GM10266 (cell line): ENCODE measurements around the gene GAGE10.
"Not testable (repeated sequence)": the region's sequence is repeated elsewhere in the genome, so short reads cannot be mapped to it uniquely, and the experiment has no call there.

Source experiments
- DNase-seq: peaks from one replicate; pipeline ENCODE4 v3.0.0; 2012; ENCODE audit errors: extremely low spot score
- CTCF ChIP-seq: IDR thresholded peaks from 2 replicates; pipeline ENCODE4 v1.5.1; 2012; ENCODE audit warnings: mild to moderate bottlenecking, low read depth; ENCODE audit not compliant: control insufficient read depth, insufficient read depth; ENCODE audit errors: missing control alignments

The GAGE10 gene

GRCh38 chrX:49308604-49309269, 5.3 kb downstream of the GAGE10 start:
- DNase-seq: no peak
- TF ChIP-seq CTCF: no peak

- no peak for TF ChIP-seq CTCF
- no peak for DNase-seq
These were observed 6.0 kb downstream of the GAGE10 start for GRCh38 chrX:49309401-49309981.

- no peak for DNase-seq
- TF ChIP-seq CTCF: no peak
These were observed 6.9 kb downstream of the GAGE10 start for GRCh38 chrX:49310371-49310770.

- TF ChIP-seq CTCF: no peak
- no peak for DNase-seq
These were observed 8.7 kb downstream of the GAGE10 start for GRCh38 chrX:49312176-49312575.

- DNase-seq: no peak
- TF ChIP-seq CTCF: no peak
These were observed 12.6 kb downstream of the GAGE10 start for GRCh38 chrX:49316085-49316484.

- not testable (repeated sequence) for DNase-seq
These were observed 18.3 kb downstream of the GAGE10 start, which contains the start of gene GAGE12J for GRCh38 chrX:49321737-49322136. Gene GAGE12J (plus strand): TSS chrX:49322037. CDS start chrX:49323194, 1,157 bp downstream.

GRCh38 chrX:49322266-49322665, 18.8 kb downstream of the GAGE10 start:
- not testable (repeated sequence) for DNase-seq

- not testable (repeated sequence) for DNase-seq
These were observed 20.3 kb downstream of the GAGE10 start for GRCh38 chrX:49323735-49324134.

GRCh38 chrX:49330421-49330820, 27.0 kb downstream of the GAGE10 start:
- not testable (repeated sequence) for DNase-seq

- DNase-seq: not testable (repeated sequence)
These were observed 27.8 kb downstream of the GAGE10 start, which contains the start of gene GAGE13 for GRCh38 chrX:49331282-49331681. Gene GAGE13 (plus strand): TSS chrX:49331582. CDS start chrX:49332738, 1,156 bp downstream.

GRCh38 chrX:49331841-49332240, 28.4 kb downstream of the GAGE10 start:
- DNase-seq: not testable (repeated sequence)

- DNase-seq: not testable (repeated sequence)
These were observed 38.0 kb downstream of the GAGE10 start for GRCh38 chrX:49341449-49341848.

GRCh38 chrX:49344496-49345175, 41.2 kb downstream of the GAGE10 start:
- not testable (repeated sequence) for DNase-seq

- not testable (repeated sequence) for DNase-seq
These were observed 42.0 kb downstream of the GAGE10 start for GRCh38 chrX:49345402-49345801.
